ENCODE results near the gene MMP7. TPM values are rescaled to one million over a fixed set of nuclear protein-coding genes. Genes with fewer than 3 reads are reported as not detected.

MMP7 gene
- polyA plus RNA-seq, 1 donor (not counting 4 experiments of a cell fraction or from before 2014, with no cell fraction given): 0.81 TPM

DNA sequence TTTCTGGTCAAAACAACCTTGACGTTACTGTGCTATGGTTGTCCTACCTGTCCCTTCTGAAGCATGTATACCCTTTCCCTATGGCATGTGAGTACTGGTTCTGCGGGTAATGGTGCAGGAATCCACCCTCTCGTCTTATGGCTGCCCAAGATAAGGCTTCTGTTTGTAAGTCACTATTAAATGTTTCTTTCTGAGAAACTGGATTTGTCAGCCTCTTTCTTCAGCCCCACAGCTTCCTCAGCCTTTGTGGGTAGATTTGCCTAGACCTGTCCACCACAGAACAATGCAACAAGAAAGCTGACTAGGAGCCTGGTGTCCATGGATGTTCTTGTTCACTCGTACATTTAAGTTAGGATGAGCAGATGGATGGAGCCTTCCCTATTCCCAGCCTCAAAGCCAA lies 14.4 kb downstream of the MMP7 start:
- TF ChIP-seq, protein P1, sequence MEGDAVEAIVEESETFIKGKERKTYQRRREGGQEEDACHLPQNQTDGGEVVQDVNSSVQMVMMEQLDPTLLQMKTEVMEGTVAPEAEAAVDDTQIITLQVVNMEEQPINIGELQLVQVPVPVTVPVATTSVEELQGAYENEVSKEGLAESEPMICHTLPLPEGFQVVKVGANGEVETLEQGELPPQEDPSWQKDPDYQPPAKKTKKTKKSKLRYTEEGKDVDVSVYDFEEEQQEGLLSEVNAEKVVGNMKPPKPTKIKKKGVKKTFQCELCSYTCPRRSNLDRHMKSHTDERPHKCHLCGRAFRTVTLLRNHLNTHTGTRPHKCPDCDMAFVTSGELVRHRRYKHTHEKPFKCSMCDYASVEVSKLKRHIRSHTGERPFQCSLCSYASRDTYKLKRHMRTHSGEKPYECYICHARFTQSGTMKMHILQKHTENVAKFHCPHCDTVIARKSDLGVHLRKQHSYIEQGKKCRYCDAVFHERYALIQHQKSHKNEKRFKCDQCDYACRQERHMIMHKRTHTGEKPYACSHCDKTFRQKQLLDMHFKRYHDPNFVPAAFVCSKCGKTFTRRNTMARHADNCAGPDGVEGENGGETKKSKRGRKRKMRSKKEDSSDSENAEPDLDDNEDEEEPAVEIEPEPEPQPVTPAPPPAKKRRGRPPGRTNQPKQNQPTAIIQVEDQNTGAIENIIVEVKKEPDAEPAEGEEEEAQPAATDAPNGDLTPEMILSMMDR (optimal IDR thresholded peaks at IDR 0.05 in 1 of 3, IDR thresholded peaks at IDR 0.05 in 1 of 3, conservative IDR thresholded peaks at IDR 0.05 in 1 of 3; ENCODE audit: extremely low read depth in 1 of 3, insufficient read depth in 2 of 3, low read length in 3 of 3): no peak
- TF ChIP-seq EZH2 (IDR thresholded peaks at IDR 0.05; ENCODE audit: low read length): no peak
- no peaks in the 10 kb centered on the region for H3K9me1 ChIP-seq (ENCODE audit: control insufficient read depth, extremely low read depth, insufficient read depth, low read length)
- H3K79me2 ChIP-seq (ENCODE audit: control insufficient read depth, insufficient read depth, low read length): no peaks in the 10 kb centered on the region
- H3K27ac ChIP-seq (ENCODE audit: control insufficient read depth, insufficient read depth, low read length): no peak overlapping the region
- H3K4me2 ChIP-seq (ENCODE audit: control insufficient read depth, extremely low read depth, insufficient read depth, low read depth, low read length): peak overlapping the region; percentile 65
- no peaks in the 10 kb centered on the region for H3K9me3 ChIP-seq (ENCODE audit: control insufficient read depth, low read depth, low read length)
- dilution Hi-C loops (cut with MboI; ENCODE audit: extremely low pct_ligation_motif_present, low sequenced_read_pairs): no loop called here
- H3K4me3 ChIP-seq (ENCODE audit: control insufficient read depth in 2 of 3, extremely low read depth in 1 of 3, insufficient read depth in 2 of 3, low read depth in 1 of 3, low read length in 3 of 3): peak overlapping the region in 2 of 3 experiments; percentile 19 to 22
- H3K36me3 ChIP-seq (ENCODE audit: control insufficient read depth in 2 of 2, extremely low read depth in 1 of 2, insufficient read depth in 2 of 2, low read length in 2 of 2): no peaks in the 10 kb centered on the region
- peak overlapping the region; percentile 86 for H2AFZ ChIP-seq (ENCODE audit: control insufficient read depth, low read length)
- H3K4me1 ChIP-seq (ENCODE audit: control insufficient read depth, extremely low read depth, insufficient read depth, low read length): peaks cover 17% of the 10 kb centered on the region
- peak overlapping the region; percentile 10 for H3K9ac ChIP-seq (ENCODE audit: control insufficient read depth, extremely low read depth, insufficient read depth, low read length)
- H3K27me3 ChIP-seq (ENCODE audit: control insufficient read depth, extremely low read depth, insufficient read depth, low read length): no peaks in the 10 kb centered on the region
- DNase-seq (ENCODE audit: low read depth, low spot score) (no peak), FAIRE-seq (peak; percentile 89)
- H4K20me1 ChIP-seq (ENCODE audit: control insufficient read depth, extremely low read depth, insufficient read depth, low read length): no peaks in the 10 kb centered on the region

DNA sequence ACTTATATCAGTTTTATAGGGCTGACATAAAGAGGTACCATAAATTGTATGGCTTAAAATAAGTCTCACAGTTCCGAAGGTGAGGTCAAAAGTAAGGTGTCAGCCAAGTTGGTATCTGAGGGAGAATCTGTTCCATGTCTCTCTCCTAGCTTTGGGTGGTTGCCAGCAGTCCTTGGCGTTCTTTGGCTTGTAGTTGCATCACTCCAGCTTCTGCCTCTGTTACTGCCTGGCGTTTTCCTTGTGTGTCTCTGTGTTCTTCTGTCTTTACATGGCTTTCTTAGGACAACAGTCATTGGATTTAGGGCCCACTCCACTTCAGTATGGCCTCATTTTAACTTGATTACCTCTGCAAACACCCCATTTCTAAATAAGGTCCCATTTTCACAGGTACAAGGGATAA lies 16.7 kb downstream of the MMP7 start:
- DNase-seq (ENCODE audit: low read depth, low spot score) (no peak), FAIRE-seq (peak; percentile 59)
- Histone ChIP-seq H4K20me1 (ENCODE audit: control insufficient read depth, extremely low read depth, insufficient read depth, low read length) (no peaks in the 10 kb centered on the region), H3K9ac (ENCODE audit: control insufficient read depth, extremely low read depth, insufficient read depth, low read length) (no peak overlapping the region), H3K27ac (ENCODE audit: control insufficient read depth, insufficient read depth, low read length) (no peak overlapping the region), H3K36me3 (ENCODE audit: control insufficient read depth in 2 of 2, extremely low read depth in 1 of 2, insufficient read depth in 2 of 2, low read length in 2 of 2) (no peaks in the 10 kb centered on the region), H3K4me1 (ENCODE audit: control insufficient read depth, extremely low read depth, insufficient read depth, low read length) (peaks cover 17% of the 10 kb centered on the region), H3K9me1 (ENCODE audit: control insufficient read depth, extremely low read depth, insufficient read depth, low read length) (no peaks in the 10 kb centered on the region), H3K9me3 (ENCODE audit: control insufficient read depth, low read depth, low read length) (no peaks in the 10 kb centered on the region), H3K79me2 (ENCODE audit: control insufficient read depth, insufficient read depth, low read length) (no peaks in the 10 kb centered on the region), H3K4me3 (ENCODE audit: control insufficient read depth in 2 of 3, extremely low read depth in 1 of 3, insufficient read depth in 2 of 3, low read depth in 1 of 3, low read length in 3 of 3) (no peak overlapping the region), H2AFZ (ENCODE audit: control insufficient read depth, low read length) (no peak overlapping the region), H3K27me3 (ENCODE audit: control insufficient read depth, extremely low read depth, insufficient read depth, low read length) (no peaks in the 10 kb centered on the region), H3K4me2 (ENCODE audit: control insufficient read depth, extremely low read depth, insufficient read depth, low read depth, low read length) (no peak overlapping the region)
- no peak for TF ChIP-seq EZH2 (IDR thresholded peaks at IDR 0.05; ENCODE audit: low read length)
- TF ChIP-seq, protein P1 (optimal IDR thresholded peaks at IDR 0.05 in 1 of 3, IDR thresholded peaks at IDR 0.05 in 1 of 3, conservative IDR thresholded peaks at IDR 0.05 in 1 of 3; ENCODE audit: extremely low read depth in 1 of 3, insufficient read depth in 2 of 3, low read length in 3 of 3): no peak
- dilution Hi-C loops (cut with MboI; ENCODE audit: extremely low pct_ligation_motif_present, low sequenced_read_pairs): no loop called here

Measured in keratinocyte (primary cell).